Measurements from ENCODE around the gene ALX4.

DNA sequence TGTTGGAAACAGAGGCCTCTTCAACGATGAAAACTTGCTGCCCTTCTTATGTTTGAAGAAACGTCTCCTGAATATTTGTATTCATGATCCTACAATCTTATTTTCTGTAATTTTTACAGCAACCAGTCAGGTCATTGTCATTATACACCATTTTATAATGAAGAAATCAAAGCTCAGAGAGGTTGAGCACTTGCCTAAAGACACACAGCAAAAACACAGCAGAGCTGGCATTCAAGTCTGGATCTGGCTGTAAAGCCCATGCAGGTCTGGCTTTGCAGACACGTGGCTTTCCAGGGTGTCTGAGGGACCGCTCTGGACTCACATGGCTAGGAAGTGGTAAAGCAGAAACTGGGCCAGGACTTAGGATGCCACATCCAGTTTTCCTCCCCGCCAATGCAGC is 15.8 kb upstream of the ALX4 start:
- TF ChIP-seq, protein P1, sequence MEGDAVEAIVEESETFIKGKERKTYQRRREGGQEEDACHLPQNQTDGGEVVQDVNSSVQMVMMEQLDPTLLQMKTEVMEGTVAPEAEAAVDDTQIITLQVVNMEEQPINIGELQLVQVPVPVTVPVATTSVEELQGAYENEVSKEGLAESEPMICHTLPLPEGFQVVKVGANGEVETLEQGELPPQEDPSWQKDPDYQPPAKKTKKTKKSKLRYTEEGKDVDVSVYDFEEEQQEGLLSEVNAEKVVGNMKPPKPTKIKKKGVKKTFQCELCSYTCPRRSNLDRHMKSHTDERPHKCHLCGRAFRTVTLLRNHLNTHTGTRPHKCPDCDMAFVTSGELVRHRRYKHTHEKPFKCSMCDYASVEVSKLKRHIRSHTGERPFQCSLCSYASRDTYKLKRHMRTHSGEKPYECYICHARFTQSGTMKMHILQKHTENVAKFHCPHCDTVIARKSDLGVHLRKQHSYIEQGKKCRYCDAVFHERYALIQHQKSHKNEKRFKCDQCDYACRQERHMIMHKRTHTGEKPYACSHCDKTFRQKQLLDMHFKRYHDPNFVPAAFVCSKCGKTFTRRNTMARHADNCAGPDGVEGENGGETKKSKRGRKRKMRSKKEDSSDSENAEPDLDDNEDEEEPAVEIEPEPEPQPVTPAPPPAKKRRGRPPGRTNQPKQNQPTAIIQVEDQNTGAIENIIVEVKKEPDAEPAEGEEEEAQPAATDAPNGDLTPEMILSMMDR (conservative IDR thresholded peaks at IDR 0.05 in 1 of 2, IDR thresholded peaks at IDR 0.05 in 1 of 2; ENCODE audit: extremely low read depth in 1 of 2, insufficient read depth in 1 of 2, low read depth in 1 of 2, low read length in 2 of 2): no peak
- no peak for TF ChIP-seq EZH2 (IDR thresholded peaks at IDR 0.05; ENCODE audit: borderline replicate concordance, low read length)
